Dedifferentiated amniotic fluid mesenchymal stem cell (primary cell): ENCODE data around the gene RAC3.
A peak's percentile ranks its signal among the peaks of the same experiment; 100 is the strongest.

Source experiments
- DNase-seq: peaks from one replicate; pipeline ENCODE4 v3.0.0-alpha.2; 2016; ENCODE audit errors: extremely low spot score

RAC3 gene

GRCh38 chr17:81999587-81999975 is 31.9 kb upstream of the RAC3 start:
- no peak for DNase-seq

GRCh38 chr17:81999976-82000802 is 31.3 kb upstream of the RAC3 start:
- no peak for DNase-seq

- DNase-seq, result no peak
These were observed 30.5 kb upstream of the RAC3 start for GRCh38 chr17:82000803-82001570.

- no peak for DNase-seq
These were observed 29.9 kb upstream of the RAC3 start for GRCh38 chr17:82001571-82002056.

GRCh38 chr17:82003411-82004381 is 27.8 kb upstream of the RAC3 start:
- peak; percentile 90 for DNase-seq

GRCh38 chr17:82004517-82005455 is 26.7 kb upstream of the RAC3 start:
- no peak for DNase-seq

GRCh38 chr17:82005701-82006348 is 25.7 kb upstream of the RAC3 start:
- no peak for DNase-seq

GRCh38 chr17:82006468-82007227 is 24.8 kb upstream of the RAC3 start:
- no peak for DNase-seq

GRCh38 chr17:82007228-82007494 is 24.3 kb upstream of the RAC3 start:
- no peak for DNase-seq

GRCh38 chr17:82007495-82008257 is 23.8 kb upstream of the RAC3 start:
- no peak for DNase-seq

GRCh38 chr17:82008258-82008940 is 23.1 kb upstream of the RAC3 start:
- DNase-seq, result no peak

- DNase-seq, result no peak
These were observed 22.5 kb upstream of the RAC3 start for GRCh38 chr17:82008941-82009405.

GRCh38 chr17:82009413-82009812 is 22.1 kb upstream of the RAC3 start:
- no peak for DNase-seq

- DNase-seq, result no peak
These were observed 20.6 kb upstream of the RAC3 start for GRCh38 chr17:82010575-82011525.

GRCh38 chr17:82011617-82012187 is 19.8 kb upstream of the RAC3 start:
- DNase-seq, result no peak

GRCh38 chr17:82012261-82012639 is 19.2 kb upstream of the RAC3 start:
- no peak for DNase-seq
